GM12878 (cell line): ENCODE data around the gene EVC. TPM values are rescaled to one million over a fixed set of nuclear protein-coding genes. Genes with fewer than 3 reads are reported as not detected.

Experiments used
- ATAC-seq: fragments of 200-7000 bp; cut with Tn5 transposase; 3 replicates; pipeline ENCODE4 v1.9.1; 2020; ENCODE audit warnings: mild to moderate bottlenecking, moderate library complexity
- BruUV-seq: library from RNA; stranded (reverse); fragments of 400-500 nt; replicated peaks from 2 replicates; lab custom pipeline; 2021; lab: Mats Ljungman, UMichigan
- CTCF ChIA-PET: fragments of 300-600 bp; sonication (Branson Sonifier 250); formaldehyde crosslinking; extraction: SDS; loops from one replicate; lab custom pipeline; 2021; ENCODE audit warnings: inconsistent platforms; lab: Yijun Ruan, JAX
- POLR2A ChIA-PET: fragments of 350-600 bp; formaldehyde crosslinking; extraction: SDS; loops from one replicate; lab custom pipeline; 2021; ENCODE audit warnings: inconsistent platforms; lab: Charles Lee
- RAD21 ChIA-PET: fragments of 300-600 bp; sonication (Branson Sonifier 250); formaldehyde crosslinking; loops from one replicate; lab custom pipeline; 2023; ENCODE audit warnings: antibody characterized with exemption; ENCODE audit not compliant: unreplicated experiment; lab: Charles Lee
- SMC1A ChIA-PET: fragments of 300-600 bp; sonication (Branson Sonifier 250); formaldehyde crosslinking; loops from one replicate; lab custom pipeline; 2023; ENCODE audit not compliant: unreplicated experiment, uncharacterized antibody; lab: Charles Lee
- DNase-seq: peaks from one replicate; pipeline ENCODE4 v3.0.0-alpha.2; 2011; ENCODE audit warnings: low read depth, low spot score
- FAIRE-seq: peaks from 3 replicates; lab custom pipeline; 2011; peaks lifted over from hg19 to GRCh38; lab: Jason Lieb, UNC
- H2AFZ ChIP-seq: 2 replicates; pipeline ENCODE4 v1.6.0; 2011; ENCODE audit warnings: low read depth, low read length, control low read depth; ENCODE audit not compliant: control insufficient read depth
- H3K27ac ChIP-seq: 2 replicates; pipeline ENCODE4 v1.5.1; 2011; ENCODE audit warnings: control low read depth; ENCODE audit not compliant: control insufficient read depth, insufficient read depth
- H3K27me3 ChIP-seq, 2 experiments: replicated peaks in 1 of 2; 2 replicates each; pipeline versions ENCODE4 v1.6.0 to v1.6.1; 2011; ENCODE audit warnings: low read length in 1 of 2; ENCODE audit not compliant: control insufficient read depth in 2 of 2, insufficient read depth in 2 of 2
- H3K36me3 ChIP-seq, 2 experiments: 2 replicates each; pipeline ENCODE4 v1.5.1; 2011; ENCODE audit warnings: low read length in 1 of 2; ENCODE audit not compliant: control insufficient read depth in 2 of 2, insufficient read depth in 2 of 2
- H3K4me1 ChIP-seq: 2 replicates; pipeline ENCODE4 v1.6.1; 2011; ENCODE audit warnings: mild to moderate bottlenecking, low read length, moderate library complexity, mixed read lengths; ENCODE audit not compliant: control insufficient read depth, insufficient read depth
- H3K4me2 ChIP-seq: 2 replicates; pipeline ENCODE4 v1.6.0; 2011; ENCODE audit warnings: control low read depth; ENCODE audit not compliant: control insufficient read depth, insufficient read depth
- H3K4me3 ChIP-seq: fragments of 200-600 bp; sonication (generic); 2 replicates; pipeline ENCODE4 v1.5.1; 2016
- H3K79me2 ChIP-seq: 2 replicates; pipeline ENCODE4 v1.6.0; 2011; ENCODE audit warnings: low read length; ENCODE audit not compliant: control insufficient read depth, insufficient read depth
- H3K9ac ChIP-seq: 2 replicates; pipeline ENCODE4 v1.8.0; 2011; ENCODE audit warnings: low read length, control low read depth, mixed read lengths; ENCODE audit not compliant: control insufficient read depth, insufficient read depth
- H3K9me3 ChIP-seq: replicated peaks from 3 replicates; pipeline ENCODE4 v1.5.1; 2011; ENCODE audit warnings: mild to moderate bottlenecking, low read length; ENCODE audit not compliant: control insufficient read depth, insufficient read depth
- H4K20me1 ChIP-seq: 2 replicates; pipeline ENCODE4 v1.6.0; 2011; ENCODE audit not compliant: control insufficient read depth, insufficient read depth
- EED ChIP-seq: sonication (generic); IDR thresholded peaks from 2 replicates; pipeline ENCODE4 v1.6.1; 2016; ENCODE audit warnings: antibody characterized with exemption, low read depth
- EZH2 ChIP-seq: IDR thresholded peaks from 2 replicates; pipeline ENCODE4 v1.6.1; 2012; ENCODE audit warnings: low read depth, mild to moderate bottlenecking, control low read depth, inconsistent platforms, low read length, borderline replicate concordance; ENCODE audit not compliant: control insufficient read depth
- GATAD2B ChIP-seq: fragments of 450-650 bp; conservative IDR thresholded peaks from 2 replicates; pipeline ENCODE4 v1.6.1; 2017; ENCODE audit warnings: low read depth, mild to moderate bottlenecking, moderate library complexity
- IKZF2 ChIP-seq, 2 experiments: fragments of 450-650 bp; IDR thresholded peaks; 2 replicates each; pipeline ENCODE4 v1.6.1; 2017; ENCODE audit warnings: mild to moderate bottlenecking in 2 of 2, moderate library complexity in 2 of 2
- IRF4 ChIP-seq: IDR thresholded peaks from 2 replicates; pipeline ENCODE4 v1.6.1; 2011; ENCODE audit warnings: low read depth, low read length
- MYC ChIP-seq: IDR thresholded peaks from 2 replicates; pipeline ENCODE4 v1.6.1; 2011; ENCODE audit warnings: mild to moderate bottlenecking, low read length, moderate library complexity, inconsistent platforms; ENCODE audit not compliant: insufficient read depth, insufficient replicate concordance, insufficient read length, severe bottlenecking
- NFYB ChIP-seq: IDR thresholded peaks from 2 replicates; pipeline ENCODE4 v1.6.1; 2011; ENCODE audit warnings: low read depth, mild to moderate bottlenecking, low read length, improper control_type of control experiment, moderate library complexity; ENCODE audit not compliant: insufficient read depth
- RFX5 ChIP-seq: IDR thresholded peaks from 2 replicates; pipeline ENCODE4 v1.6.1; 2011; ENCODE audit warnings: low read depth, low read length, improper control_type of control experiment
- ZNF217 ChIP-seq: fragments of 450-650 bp; IDR thresholded peaks from 2 replicates; pipeline ENCODE4 v1.6.1; 2017; ENCODE audit warnings: antibody characterized with exemption, mild to moderate bottlenecking
- ZNF384 ChIP-seq: IDR thresholded peaks from 2 replicates; pipeline ENCODE4 v1.6.1; 2012; ENCODE audit warnings: low read depth, mild to moderate bottlenecking, low read length, improper control_type of control experiment, borderline replicate concordance
- WGBS: methylation state at CpG from one replicate; pipeline ENCODE4 v1.1.6; 2016; ENCODE audit warnings: low lambda C conversion rate; ENCODE audit not compliant: insufficient replicate concordance, insufficient coverage; ENCODE audit errors: missing lambda C conversion rate; 5-methylcytosine and 5-hydroxymethylcytosine counted together
- in situ Hi-C: fragments of 300-500 bp; cut with MboI; formaldehyde crosslinking; loops from 9 replicates; pipeline ENCODE4 v1.14.3; 2018; ENCODE audit warnings: mixed read lengths
- intact Hi-C: fragments of 100-400 bp; cut with micrococcal nuclease; formaldehyde crosslinking; loops from one replicate; pipeline ENCODE4 v1.14.2; 2022; ENCODE audit not compliant: unreplicated experiment
- polyA plus RNA-seq, 11 experiments: library from polyadenylated mRNA; depleted of rRNA in 4 of 11; unstranded in 6 of 11; stranded (reverse) in 5 of 11; fragments of >200 nt; fragmentation: Nextera tagmentation in 4 of 11; fragmentation: Illumina TruSeq in 1 of 11; extraction: Ambion mirVana in 4 of 11; extraction: Trizol in 1 of 11; gene quantifications; 1 replicate in 1 of 11; 2 replicates in 10 of 11; pipeline versions ENCODE4 v1.2.1 to v1.2.3, GENCODE V29; 2011 to 2016; ENCODE audit warnings: inconsistent platforms in 2 of 11, missing spikeins in 2 of 11, low read depth in 1 of 11
- total RNA-seq, 4 experiments: library from RNA; depleted of rRNA in 3 of 4; stranded (reverse); fragments of >200 nt in 3 of 4; fragmentation: Illumina TruSeq in 1 of 4; extraction: Trizol in 1 of 4; gene quantifications; 2 replicates each; pipeline versions ENCODE4 v1.2.1 to v1.2.3, GENCODE V29; 2013 to 2021
- TF ChIP-seq, protein P1 (sequence below): fragments of 450-650 bp; IDR thresholded peaks from 2 replicates; pipeline ENCODE4 v1.6.1; 2014; ENCODE audit warnings: mild to moderate bottlenecking
- TF ChIP-seq, protein P2 (sequence below): fragments of 450-650 bp; IDR thresholded peaks from 2 replicates; pipeline ENCODE4 v1.6.1; 2016; ENCODE audit warnings: mild to moderate bottlenecking
- TF ChIP-seq, protein P3 (sequence below): fragments of 450-650 bp; IDR thresholded peaks from 2 replicates; pipeline ENCODE4 v1.6.1; 2016; ENCODE audit warnings: mild to moderate bottlenecking

Gene EVC
- total and polyA plus RNA-seq, 10 of the 15 experiments (the other 5 are each of a cell fraction or from before 2014, with no cell fraction given) = 0.87 to 55.9 (median 15.6) TPM

DNA sequence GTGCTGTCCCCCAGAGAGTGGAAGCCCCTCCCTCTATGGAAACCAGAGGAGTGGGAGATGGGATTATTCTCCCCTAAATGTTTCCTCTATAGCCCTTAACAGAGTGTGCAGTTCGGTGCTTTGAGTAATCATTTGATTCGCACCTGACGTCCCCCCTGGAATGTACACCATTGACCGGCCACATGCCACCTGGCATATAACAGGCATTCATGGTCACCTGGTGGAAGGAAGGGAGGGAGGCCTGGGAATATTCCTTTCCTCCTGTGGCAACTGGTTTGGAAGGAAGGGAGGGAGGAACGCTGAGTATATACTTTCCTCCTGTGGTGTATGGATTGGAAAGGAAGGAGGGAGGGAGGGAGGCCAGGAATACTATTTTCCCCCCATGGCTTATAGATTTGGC is 104.6 kb downstream of the EVC start:
- Histone ChIP-seq H3K4me2 (no peak overlapping the region), H3K36me3 (peaks cover 0 to 3% of the 10 kb centered on the region in 2 experiments; a peak in 2 of 4 replicates), H3K9ac (no peak overlapping the region), H3K4me3 (no peak overlapping the region), H3K79me2 (no peaks in the 10 kb centered on the region), H3K9me3 (no peaks in the 10 kb centered on the region), H4K20me1 (no peaks in the 10 kb centered on the region), H2AFZ (no peak overlapping the region), H3K27me3 (no peaks in the 10 kb centered on the region), H3K27ac (no peak overlapping the region), H3K4me1 (no peaks in the 10 kb centered on the region)
- BruUV-seq = no TSS peak
- intact Hi-C loops (no loop called here), in situ Hi-C loops (loop anchor here (10.0 kb wide), 3 partner anchors 411 to 1331 kb away; no protein-coding TSS in a partner anchor)
- no peak for DNase-seq
- FAIRE-seq = no peak
- ChIA-PET CTCF (interaction anchor here (0.7 kb wide), 1 partner anchor 21 kb away, joined by 3 read pairs; no protein-coding TSS in a partner anchor), POLR2A (no interaction called here), RAD21 (no interaction called here), SMC1A (no interaction called here)
- WGBS = 37% methylated on average over 5 of the region's 5 CpGs
- ATAC-seq = no peak
- TF ChIP-seq IKZF2 (IDR thresholded peaks at IDR 0.05) (no peak), EZH2 (no peak), MYC (no peak), ZNF384 (no peak), EED (no peak), GATAD2B (no peak), IRF4 (no peak), ZNF217 (no peak), NFYB (no peak), RFX5 (no peak)
- TF ChIP-seq, protein P1, sequence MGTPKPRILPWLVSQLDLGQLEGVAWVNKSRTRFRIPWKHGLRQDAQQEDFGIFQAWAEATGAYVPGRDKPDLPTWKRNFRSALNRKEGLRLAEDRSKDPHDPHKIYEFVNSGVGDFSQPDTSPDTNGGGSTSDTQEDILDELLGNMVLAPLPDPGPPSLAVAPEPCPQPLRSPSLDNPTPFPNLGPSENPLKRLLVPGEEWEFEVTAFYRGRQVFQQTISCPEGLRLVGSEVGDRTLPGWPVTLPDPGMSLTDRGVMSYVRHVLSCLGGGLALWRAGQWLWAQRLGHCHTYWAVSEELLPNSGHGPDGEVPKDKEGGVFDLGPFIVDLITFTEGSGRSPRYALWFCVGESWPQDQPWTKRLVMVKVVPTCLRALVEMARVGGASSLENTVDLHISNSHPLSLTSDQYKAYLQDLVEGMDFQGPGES = no peak
- TF ChIP-seq, protein P2, sequence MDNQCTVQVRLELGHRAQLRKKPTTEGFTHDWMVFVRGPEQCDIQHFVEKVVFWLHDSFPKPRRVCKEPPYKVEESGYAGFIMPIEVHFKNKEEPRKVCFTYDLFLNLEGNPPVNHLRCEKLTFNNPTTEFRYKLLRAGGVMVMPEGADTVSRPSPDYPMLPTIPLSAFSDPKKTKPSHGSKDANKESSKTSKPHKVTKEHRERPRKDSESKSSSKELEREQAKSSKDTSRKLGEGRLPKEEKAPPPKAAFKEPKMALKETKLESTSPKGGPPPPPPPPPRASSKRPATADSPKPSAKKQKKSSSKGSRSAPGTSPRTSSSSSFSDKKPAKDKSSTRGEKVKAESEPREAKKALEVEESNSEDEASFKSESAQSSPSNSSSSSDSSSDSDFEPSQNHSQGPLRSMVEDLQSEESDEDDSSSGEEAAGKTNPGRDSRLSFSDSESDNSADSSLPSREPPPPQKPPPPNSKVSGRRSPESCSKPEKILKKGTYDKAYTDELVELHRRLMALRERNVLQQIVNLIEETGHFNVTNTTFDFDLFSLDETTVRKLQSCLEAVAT = no peak
- TF ChIP-seq, protein P3, sequence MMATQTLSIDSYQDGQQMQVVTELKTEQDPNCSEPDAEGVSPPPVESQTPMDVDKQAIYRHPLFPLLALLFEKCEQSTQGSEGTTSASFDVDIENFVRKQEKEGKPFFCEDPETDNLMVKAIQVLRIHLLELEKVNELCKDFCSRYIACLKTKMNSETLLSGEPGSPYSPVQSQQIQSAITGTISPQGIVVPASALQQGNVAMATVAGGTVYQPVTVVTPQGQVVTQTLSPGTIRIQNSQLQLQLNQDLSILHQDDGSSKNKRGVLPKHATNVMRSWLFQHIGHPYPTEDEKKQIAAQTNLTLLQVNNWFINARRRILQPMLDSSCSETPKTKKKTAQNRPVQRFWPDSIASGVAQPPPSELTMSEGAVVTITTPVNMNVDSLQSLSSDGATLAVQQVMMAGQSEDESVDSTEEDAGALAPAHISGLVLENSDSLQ = no peak
